Prostate gland (tissue), 2 donors: ENCODE data around the gene SAMD13.

ENCODE experiments used
- POLR2A ChIP-seq: fragments of 450-650 bp; IDR thresholded peaks from one replicate; pipeline ENCODE4 v1.6.1; 2016; ENCODE audit warnings: antibody characterized with exemption, mild to moderate bottlenecking
- TF ChIP-seq, protein P1 (sequence below), 4 experiments: fragments of 200-600 bp in 2 of 4; fragments of 450-650 bp in 2 of 4; sonication (generic) in 2 of 4; IDR thresholded peaks; 1 replicate in 3 of 4; 2 replicates in 1 of 4; pipeline ENCODE4 v1.5.1; 2016 to 2019; ENCODE audit warnings: antibody characterized with exemption in 4 of 4, mild to moderate bottlenecking in 2 of 4, moderate library complexity in 2 of 4

DNA sequence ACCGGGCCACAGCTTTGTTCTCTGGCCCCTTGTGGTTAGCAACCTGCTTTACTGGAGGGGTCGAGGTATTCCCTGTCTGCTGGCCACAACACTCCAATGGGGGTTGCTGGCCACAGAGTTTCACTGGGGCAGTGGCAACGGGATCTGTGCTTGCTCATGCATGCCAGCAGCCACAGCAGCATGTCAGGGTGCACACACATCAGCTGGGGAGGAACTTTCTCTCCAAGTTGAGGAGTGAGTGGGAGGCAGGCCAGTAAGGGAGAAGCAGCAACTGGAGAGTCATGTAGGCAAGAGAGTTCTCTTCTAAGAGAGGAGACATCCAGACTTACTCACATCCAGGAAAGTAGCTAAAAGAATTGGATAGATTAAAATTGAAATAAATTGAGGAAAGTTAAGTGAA, 38.0 kb downstream of the SAMD13 start:
- TF ChIP-seq, protein P1, sequence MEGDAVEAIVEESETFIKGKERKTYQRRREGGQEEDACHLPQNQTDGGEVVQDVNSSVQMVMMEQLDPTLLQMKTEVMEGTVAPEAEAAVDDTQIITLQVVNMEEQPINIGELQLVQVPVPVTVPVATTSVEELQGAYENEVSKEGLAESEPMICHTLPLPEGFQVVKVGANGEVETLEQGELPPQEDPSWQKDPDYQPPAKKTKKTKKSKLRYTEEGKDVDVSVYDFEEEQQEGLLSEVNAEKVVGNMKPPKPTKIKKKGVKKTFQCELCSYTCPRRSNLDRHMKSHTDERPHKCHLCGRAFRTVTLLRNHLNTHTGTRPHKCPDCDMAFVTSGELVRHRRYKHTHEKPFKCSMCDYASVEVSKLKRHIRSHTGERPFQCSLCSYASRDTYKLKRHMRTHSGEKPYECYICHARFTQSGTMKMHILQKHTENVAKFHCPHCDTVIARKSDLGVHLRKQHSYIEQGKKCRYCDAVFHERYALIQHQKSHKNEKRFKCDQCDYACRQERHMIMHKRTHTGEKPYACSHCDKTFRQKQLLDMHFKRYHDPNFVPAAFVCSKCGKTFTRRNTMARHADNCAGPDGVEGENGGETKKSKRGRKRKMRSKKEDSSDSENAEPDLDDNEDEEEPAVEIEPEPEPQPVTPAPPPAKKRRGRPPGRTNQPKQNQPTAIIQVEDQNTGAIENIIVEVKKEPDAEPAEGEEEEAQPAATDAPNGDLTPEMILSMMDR (IDR thresholded peaks at IDR 0.05), result no peak
- TF ChIP-seq POLR2A, result no peak
